T follicular helper cell (primary cell): ENCODE measurements around the gene EXT2.

Experiments used
- DNase-seq: peaks from one replicate; pipeline ENCODE4 v3.0.0-alpha.2; 2020; ENCODE audit warnings: low read depth

Gene EXT2

DNA sequence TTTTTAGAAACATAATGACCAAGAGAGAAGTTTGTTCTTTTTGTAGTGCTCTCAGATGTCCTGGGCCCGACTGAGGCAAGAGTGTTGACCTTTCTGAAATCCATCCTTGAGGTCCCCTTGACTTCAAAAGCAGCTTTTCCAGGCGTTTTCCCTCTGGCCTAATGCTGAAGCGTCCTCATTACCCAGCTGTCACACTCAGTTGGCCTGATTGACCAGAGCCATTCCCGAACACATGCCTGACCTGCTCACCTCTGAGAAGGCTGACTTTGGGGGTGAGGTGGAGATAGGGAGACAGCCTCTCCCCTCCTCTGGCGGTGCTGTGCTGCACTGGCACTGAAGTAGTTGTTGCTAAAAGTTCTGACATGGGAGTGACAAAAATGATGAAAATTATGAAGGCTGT lies 147.6 kb downstream of the EXT2 start:
- no peak for DNase-seq

DNA sequence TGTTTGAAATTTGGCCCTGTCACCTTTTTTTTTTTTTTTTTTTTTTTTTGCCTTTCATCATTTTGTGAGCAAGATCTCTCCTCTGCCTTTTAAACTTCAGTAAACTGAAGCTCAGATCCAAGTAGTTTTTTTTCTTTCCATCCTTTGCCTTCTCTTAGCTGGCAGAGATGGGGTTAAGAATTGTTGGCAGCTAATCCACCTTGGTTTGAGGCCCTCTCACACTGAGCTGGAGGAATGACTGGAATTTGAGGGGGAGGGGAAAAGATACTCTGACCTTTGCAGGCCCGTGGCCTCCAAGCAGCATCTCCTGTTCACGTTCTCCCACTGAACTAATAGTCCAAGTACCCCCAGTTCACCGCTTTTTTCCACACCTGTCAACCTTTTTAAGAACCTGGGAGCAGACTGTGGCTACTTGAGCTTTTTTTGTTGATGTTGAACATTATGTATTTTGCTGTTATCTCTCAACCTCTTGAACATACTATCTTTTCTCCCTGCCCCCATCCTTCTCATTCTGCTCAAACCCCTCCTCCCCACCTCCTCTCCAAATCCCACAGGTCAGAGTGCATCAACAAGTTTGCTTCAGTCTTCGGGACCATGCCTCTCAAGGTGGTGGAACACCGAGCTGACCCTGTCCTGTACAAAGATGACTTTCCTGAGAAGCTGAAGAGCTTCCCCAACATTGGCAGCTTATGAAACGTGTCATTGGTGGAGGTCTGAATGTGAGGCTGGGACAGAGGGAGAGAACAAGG lies 148.3 kb downstream of the EXT2 start:
- DNase-seq = no peak

DNA sequence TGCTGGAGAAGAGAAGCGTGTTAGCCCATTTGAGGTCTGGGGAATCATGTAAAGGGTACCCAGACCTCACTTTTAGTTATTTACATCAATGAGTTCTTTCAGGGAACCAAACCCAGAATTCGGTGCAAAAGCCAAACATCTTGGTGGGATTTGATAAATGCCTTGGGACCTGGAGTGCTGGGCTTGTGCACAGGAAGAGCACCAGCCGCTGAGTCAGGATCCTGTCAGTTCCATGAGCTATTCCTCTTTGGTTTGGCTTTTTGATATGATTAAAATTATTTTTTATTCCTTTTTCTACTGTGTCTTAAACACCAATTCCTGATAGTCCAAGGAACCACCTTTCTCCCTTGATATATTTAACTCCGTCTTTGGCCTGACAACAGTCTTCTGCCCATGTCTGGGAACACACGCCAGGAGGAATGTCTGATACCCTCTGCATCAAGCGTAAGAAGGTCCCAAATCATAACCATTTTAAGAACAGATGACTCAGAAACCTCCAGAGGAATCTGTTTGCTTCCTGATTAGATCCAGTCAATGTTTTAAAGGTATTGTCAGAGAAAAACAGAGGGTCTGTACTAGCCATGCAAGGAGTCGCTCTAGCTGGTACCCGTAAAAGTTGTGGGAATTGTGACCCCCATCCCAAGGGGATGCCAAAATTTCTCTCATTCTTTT lies 149.3 kb downstream of the EXT2 start:
- DNase-seq = no peak

DNA sequence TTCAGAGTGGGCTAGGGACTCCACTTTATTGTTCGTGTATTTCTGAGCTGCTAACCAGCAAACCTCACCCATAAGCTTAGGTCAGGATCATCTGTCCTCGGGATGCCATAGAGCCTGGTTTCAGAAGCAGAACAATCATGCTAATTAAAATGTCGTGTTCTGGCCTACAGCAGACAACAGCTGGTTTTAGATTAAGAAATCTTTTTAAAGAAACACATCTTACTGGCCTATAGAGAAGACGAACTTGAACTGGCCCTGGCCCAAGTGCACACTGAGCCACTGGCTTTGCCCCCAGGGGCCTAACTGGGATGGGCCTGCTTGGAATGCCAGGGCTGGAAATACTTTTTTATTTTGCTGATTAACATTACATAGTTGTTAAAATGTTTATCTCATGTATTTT lies 151.2 kb downstream of the EXT2 start:
- DNase-seq = no peak

DNA sequence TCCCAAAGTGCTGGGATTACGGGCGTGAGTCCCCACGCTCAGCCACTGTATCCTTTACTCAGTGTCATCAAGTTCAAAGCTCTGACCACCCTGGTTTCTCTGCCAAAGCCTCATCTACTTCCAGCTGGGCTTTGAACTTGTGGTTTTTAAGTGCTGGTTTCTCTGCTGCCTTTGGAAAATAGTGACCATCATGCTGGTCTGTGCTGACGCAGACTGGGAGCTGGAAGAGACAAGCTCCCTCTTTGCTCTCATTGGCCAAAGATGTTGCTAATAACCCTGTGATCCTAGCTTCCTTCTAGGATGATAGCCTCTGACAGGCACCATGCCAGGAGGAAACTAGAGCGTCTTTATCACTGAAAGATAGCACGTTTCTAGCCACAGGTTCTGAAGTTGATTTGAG lies 152.0 kb downstream of the EXT2 start:
- no peak for DNase-seq

DNA sequence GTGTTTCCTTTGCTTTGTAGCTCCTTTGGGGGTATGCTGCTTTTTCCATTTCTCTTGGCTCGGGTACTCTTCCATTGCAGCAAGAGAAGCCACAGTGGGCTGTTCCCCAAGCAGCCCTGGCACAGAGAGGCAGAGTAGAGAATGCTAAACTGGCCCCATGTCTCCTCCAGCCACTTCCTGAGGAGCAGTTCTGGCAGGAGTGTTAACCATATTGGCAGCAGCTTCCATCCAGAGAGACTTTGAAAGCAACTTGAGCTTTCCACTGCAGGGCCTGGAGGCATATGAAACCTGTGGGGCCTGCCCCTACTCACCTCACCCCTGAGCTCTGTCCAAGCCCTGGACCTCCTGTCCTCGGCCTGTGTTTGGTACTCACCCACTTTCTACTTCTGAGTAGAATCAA lies 152.6 kb downstream of the EXT2 start:
- DNase-seq = no peak

DNA sequence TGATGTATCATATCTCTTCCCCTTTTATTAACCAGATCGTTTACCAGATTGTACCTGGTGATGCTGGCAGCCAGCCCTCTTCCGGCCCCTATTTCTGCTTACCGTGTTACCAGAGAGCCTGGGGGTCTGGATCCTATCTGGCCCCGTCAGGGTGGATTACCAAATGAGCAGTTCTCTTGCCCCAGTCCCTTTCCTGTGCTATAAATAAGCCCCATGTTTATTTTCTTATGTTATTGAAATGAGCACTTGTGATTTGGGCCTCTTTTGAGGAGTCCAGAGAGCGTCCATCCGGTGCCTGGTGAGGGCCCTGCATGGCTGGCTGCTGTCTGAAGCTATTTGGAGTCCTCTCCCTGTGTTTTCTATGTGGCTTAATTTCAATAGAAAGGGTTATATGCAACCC lies 154.9 kb downstream of the EXT2 start:
- DNase-seq = no peak

DNA sequence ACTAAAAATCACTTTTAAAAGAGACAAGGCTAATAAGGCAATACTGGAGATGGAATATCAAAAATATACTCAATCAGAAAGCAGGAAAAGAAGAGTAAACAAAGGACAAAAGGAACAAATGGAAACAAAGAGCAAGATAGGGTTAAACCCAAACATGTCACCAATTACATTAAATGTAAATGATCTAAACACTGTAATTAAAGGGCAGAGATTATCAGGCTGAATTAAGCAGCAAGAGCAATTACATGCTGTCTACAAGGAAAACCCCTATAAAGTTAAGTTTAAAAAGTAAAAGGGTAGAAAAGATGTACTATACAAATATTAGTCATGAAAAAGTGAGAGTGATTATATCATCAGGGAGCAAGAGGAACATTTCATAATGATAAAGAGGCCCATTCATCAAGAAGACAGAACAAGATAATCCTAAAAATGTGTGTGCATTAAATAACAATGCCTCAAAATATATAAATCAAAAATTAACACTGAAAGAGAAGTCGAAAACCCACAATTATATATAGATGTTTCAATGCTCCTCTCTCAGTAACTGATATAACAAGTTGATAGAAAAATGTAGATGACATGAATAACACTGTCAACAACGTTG lies 157.6 kb downstream of the EXT2 start:
- DNase-seq = no peak

DNA sequence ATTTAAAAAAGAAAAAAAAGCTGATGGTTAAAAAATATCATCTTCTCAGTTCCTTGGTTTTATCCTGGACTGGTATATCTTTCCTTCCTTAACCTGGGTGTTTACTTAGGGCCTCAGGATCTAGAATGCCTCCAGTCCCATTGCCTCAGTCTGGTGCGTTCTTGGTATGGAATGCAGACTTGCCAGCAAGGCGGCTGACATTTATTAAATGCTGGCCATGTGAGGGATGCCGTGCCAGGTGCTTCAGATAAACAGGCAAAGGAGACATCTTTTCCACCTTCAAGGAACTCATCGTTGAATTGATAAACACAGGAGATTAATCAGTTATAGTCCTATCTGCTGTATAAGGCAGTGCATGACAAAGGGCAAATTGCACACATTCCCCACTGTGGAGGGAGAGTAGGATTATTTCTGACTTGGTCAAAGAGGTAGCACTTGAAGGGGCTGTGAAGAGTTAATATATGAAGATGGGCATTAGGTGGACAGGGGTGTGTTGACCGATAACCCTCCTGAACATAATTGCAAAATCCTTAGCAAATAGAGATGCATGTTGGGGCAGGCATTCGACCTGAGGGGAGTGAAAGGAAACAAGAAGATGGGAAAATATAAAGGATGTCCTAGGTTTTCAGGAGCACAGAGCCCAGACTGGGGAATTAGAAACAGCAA lies 160.1 kb downstream of the EXT2 start:
- no peak for DNase-seq

DNA sequence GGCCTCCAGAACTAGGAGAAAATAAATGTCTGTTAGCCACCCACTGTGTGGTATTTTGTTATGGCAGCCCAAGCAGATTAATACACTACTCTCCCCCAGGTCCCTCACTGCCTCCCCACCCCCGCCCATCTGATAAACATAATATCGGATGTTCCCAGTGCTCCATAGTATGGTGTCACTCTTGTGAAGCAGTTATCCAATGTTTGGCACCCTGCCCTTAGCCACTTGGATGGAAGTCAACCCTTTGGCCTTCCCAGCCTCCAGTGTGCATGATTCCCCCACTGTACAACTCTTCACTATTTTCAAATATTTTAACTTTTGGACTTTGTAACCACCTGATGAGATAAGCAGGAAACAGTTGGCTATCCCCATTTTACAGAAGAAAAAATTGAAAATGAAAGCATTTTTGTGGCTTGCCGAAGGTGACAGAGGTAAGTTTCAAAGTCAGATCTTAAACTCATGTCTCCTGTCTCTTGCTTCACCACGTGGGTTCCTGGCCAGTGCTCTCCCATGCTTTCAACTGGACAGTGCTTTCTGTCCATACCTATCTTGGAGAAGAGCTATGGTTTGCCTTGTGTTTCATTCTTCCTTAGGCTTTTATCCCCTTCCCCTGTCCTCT lies 161.3 kb downstream of the EXT2 start:
- DNase-seq = no peak

DNA sequence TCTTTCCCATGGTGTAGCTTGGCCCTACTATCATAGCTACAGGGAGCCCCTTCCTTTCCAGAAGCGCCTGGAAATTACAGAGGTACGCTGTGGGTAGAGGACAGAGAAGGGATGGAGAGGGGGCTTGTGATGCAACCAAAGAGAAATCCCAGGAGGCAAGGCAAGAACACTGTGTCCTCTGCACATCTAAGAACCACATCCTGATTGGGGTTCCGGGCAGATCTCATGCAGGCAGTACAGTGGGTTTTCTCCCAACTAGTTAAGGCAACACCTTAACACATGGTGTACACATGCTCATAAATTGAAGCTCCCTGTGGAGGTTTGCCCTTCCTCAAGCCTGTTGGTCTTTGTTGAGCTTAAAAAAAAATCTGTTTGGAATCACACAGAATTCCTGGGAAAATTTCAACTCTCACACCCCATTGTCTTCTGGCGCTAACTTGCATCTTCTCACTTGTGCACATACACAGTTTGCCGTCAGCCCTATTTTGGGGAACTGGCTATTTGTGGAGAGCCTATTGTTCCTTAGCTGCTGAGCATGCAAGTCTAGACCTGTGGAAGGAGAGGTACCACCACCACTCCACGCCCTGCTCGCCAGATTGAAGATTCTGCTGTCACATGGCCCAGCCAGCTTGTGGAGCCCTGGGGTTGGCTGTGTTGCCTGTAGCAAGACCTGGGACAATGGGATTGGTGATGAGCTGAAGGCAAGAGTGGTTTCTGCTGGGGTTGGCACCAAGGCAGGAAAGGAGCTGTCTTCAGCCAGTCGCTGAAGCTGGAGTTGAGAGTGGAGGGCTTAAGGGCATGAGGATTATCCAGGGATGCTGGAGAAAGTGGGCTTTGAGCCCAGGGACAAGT lies 162.1 kb downstream of the EXT2 start:
- DNase-seq = no peak

DNA sequence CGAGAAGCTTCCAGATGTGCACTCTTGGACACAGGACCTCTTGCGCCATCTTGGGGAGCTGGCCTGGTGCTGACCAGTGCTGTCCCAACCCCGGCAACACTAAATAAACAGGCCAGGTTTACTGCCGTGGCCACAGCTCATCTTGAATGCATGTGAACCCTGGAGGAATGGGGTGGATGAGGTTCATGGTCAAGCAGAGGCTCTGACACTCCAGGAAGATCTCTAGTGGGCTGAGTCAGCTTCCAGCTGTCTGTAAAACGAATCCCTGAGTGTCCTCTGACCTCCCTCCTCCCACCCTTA lies 162.7 kb downstream of the EXT2 start:
- no peak for DNase-seq

DNA sequence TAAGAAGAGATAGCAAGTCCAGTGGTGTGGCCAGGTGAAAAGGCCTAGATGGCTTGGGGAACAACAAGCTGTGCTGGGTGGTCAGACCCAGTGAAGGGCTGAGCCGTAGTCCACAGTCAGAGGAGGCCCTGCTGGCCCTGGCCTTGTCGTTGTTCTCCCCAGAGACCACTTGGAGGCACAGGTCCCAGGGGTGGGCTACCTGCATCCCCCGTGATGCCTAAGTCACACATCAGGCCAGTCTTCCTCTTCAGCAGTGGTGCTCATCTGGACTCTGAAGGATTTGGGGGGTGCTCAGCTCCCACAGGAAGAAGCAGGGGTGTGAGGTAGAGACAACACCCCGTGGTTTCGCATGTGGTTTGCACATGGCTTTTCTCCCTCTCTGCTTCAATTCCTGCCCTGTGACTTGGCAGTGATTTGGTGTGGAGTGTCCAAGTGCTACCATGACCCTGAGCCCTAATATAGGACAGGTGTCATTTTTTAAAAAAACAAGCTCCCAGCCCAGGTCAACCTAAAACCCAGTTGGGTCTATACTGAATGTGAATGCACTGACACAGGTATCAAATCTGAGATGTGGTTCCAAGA lies 163.5 kb downstream of the EXT2 start:
- no peak for DNase-seq

DNA sequence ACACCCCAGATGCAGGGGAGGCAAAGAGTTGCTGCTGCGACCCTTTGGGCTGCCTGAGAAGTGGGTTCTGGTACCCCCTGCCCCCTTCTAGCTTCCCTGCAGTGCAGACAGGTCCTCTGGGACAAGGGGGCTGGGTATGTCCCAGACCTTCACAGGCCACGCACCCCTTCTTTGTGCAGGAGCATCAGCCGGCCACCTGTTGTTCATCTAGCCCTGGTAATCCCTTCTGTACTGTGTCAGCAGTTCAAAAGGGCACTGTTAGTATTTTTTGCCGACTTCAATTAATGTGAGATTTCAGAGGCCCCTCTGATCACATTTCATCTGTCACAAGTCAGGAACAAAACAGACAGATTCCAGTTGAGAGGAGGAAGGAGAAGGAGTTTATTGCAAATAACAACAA lies 164.6 kb downstream of the EXT2 start:
- DNase-seq = no peak

DNA sequence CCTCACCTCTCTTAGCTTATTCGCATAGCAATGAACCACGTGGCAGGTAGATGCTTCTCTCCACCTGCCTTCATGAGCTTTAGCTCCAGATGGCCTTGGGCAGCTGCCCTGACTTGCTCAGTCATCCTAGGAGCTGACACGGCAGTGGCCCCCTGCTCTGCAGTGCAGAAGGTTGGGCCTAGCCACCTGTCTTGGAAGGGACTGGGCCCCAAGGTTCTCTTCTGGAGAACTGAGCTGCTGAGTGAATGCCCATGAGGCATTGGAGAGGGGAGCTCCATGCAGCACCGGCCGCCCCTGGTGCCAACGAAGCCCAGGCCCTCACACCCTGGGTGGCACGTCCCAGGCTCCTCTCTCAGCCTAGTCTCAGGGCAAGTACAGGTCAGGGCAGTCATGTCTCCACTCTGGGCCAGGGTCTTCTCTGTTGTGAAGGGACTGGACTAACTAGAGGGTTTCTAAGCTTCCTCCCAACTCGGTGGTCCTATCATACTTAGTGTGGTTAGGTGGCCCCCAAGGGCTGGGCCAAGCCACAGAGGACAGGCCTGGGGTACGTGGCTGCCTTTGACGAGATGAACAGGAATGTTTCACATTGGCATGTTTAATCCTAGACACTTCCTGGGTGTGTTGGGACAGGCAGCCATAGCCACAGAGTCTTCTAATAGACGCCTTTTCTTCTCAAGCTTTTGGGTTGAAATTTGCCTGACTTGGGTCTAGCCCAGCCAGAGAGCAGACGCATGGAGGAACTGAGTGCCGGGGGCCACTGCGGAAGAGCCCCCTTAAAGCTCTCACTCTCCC lies 166.5 kb downstream of the EXT2 start:
- no peak for DNase-seq

DNA sequence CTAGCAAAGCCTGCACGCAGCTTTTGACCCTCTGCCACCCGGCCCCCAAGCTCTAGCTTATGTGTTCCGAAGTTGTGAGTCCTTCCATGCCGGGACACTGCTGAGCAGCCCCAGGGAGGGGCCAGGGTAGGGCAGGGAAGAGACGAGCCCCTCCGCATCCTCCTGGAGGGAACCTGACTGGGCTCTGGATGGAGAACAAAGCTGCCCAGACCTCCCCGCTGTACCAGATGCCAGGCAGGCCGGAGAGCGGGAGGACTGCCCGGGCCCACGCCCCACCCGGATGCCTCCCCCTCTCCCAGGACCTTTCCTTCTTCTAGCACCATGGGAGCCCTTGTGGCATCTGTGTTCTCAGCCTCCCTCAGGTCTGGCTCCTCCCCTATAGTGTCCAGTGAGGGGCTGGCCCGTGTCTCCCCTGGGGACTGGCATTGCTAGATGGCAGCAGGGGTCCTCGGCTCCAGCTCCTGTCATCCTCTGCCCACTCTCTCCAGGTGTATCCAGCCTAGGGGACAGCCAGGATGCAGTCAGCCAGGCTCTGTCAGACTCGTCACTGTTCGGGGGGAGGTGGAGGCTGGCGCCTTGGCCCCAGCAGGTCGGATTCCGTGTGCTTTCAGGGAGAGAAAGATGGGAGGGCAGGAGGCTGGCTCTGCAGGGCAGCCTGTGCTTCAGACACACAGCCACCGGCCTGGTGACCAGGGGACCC lies 168.4 kb downstream of the EXT2 start:
- DNase-seq = no peak

DNA sequence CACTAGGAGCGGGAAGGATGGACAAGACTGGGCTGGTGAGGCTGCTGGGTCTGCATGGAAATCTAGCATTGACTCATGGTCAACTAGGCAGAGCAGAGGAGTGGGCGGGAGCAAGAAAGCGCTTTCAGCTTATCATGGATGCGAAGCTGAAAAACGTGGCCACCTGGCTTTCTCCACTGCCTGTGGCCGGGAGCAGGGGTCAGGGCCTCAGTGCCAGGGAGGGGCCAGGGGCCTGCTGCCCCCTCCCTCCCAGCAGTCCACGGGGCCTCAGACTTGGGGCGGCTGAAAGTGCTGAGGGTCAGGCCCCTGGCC lies 168.9 kb downstream of the EXT2 start:
- DNase-seq = no peak

DNA sequence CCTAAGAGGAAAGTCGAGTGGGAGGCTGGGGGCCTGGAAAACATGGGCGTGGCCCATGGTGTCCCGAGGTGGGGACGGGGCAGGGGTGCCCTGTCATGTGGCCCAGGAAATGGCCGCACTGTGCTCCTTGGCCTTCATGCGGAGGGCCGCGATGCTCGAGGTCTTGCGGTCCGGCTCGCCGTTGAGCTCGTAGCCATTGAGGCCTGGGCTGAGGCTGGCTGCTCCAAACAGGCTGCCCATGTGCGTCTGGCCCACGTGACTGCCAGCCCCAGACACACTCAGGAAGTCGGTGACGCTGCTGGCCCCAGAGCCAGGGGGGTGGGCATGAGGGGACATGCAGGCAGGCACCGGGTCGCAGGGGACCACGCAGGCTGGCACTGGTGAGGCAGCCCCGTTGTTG lies 169.3 kb downstream of the EXT2 start:
- DNase-seq = no peak

DNA sequence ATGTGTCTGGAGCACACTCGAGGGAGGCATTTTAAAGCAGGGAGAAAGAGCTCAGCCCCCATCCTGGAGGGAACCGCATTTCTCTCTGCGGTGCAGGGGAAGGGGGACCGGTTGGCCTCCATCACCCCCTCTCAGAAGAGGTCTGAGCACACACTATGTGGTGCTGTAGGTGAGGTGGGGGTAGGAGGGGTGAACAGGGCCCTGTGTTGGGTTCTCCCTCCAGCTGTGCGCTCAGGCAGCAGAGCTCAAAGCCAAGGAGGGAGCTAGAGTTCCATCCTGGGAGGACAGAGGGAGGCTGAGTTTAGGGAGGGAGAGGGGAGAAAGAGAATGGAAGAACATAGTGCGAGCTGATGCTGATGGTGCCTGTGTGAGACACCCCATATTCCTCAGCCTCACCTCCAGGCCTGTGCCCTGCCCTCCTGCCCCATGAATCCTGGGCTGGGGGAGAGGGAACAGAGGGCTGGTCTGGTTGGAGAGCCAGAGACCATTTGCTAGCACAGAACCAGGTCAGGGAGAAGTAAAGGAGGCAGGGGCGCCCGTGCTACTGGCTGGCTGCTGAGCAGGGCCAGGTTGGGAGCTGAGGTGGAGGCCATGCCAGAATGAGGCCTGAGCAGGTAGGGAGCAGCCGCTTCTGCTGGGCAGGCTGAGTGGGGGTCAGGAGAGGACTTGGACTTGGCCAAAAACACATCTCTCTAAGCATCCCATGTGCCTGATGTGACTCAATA lies 170.7 kb downstream of the EXT2 start:
- DNase-seq = no peak
